A673 (cell line): ENCODE results near the gene SOX2. TPM values are rescaled to one million over a fixed set of nuclear protein-coding genes. Genes with fewer than 3 reads are reported as not detected.

Experiments used
- BruUV-seq: library from RNA; stranded (reverse); fragments of 400-500 nt; replicated peaks from 2 replicates; lab custom pipeline; 2021; lab: Mats Ljungman, UMichigan
- CTCF ChIA-PET: fragments of 300-600 bp; sonication (Branson Sonifier 250); formaldehyde crosslinking; loops from one replicate; lab custom pipeline; 2022; ENCODE audit warnings: antibody characterized with exemption; lab: Charles Lee
- POLR2A ChIA-PET: fragments of 300-600 bp; sonication (Branson Sonifier 250); formaldehyde crosslinking; loops from one replicate; lab custom pipeline; 2022; ENCODE audit warnings: antibody characterized with exemption; ENCODE audit not compliant: low non-redundant PET; lab: Charles Lee
- DNase-seq: peaks from one replicate; pipeline ENCODE4 v3.0.0-alpha.2; 2015; ENCODE audit warnings: low spot score
- H3K27ac ChIP-seq: fragments of 200-600 bp; sonication (generic); 2 replicates; pipeline ENCODE4 v1.5.1; 2016; ENCODE audit warnings: mixed run types, low read depth, mild to moderate bottlenecking, mixed read lengths, antibody characterized with exemption, low read length; ENCODE audit not compliant: poor library complexity, severe bottlenecking
- H3K27me3 ChIP-seq: fragments of 200-600 bp; sonication (generic); replicated peaks from 2 replicates; pipeline ENCODE4 v1.6.1; 2017; ENCODE audit warnings: mixed run types, low read depth, mild to moderate bottlenecking, mixed read lengths, antibody characterized with exemption, low read length; ENCODE audit not compliant: insufficient read depth, poor library complexity
- H3K36me3 ChIP-seq: fragments of 200-600 bp; sonication (generic); 2 replicates; pipeline ENCODE4 v1.6.1; 2016; ENCODE audit warnings: mixed run types, mild to moderate bottlenecking, mixed read lengths, antibody characterized with exemption, low read length; ENCODE audit not compliant: insufficient read depth, poor library complexity, severe bottlenecking
- H3K4me1 ChIP-seq: fragments of 200-600 bp; sonication (generic); 2 replicates; pipeline ENCODE4 v1.6.1; 2017; ENCODE audit warnings: mixed run types, mild to moderate bottlenecking, mixed read lengths, antibody characterized with exemption, low read length; ENCODE audit not compliant: insufficient read depth, poor library complexity, severe bottlenecking
- H3K4me3 ChIP-seq: fragments of 200-600 bp; sonication (generic); 2 replicates; pipeline ENCODE4 v1.5.1; 2016; ENCODE audit warnings: low read depth, mixed run types, mild to moderate bottlenecking, mixed read lengths, low read length; ENCODE audit not compliant: poor library complexity, severe bottlenecking
- H3K9me3 ChIP-seq: fragments of 200-600 bp; sonication (generic); 2 replicates; pipeline ENCODE4 v1.6.1; 2016; ENCODE audit warnings: mixed run types, low read depth, mild to moderate bottlenecking, mixed read lengths, antibody characterized with exemption, low read length; ENCODE audit not compliant: poor library complexity, severe bottlenecking
- CTCF ChIP-seq: fragments of 300-800, 200-600 bp; sonication (generic); conservative IDR thresholded peaks from 2 replicates; pipeline ENCODE4 v1.5.1; 2017; ENCODE audit warnings: low read depth, mild to moderate bottlenecking, antibody characterized with exemption, low read length, moderate library complexity, mixed read lengths
- EZH2 ChIP-seq: fragments of 200-600 bp; sonication (generic); IDR thresholded peaks from 2 replicates; pipeline ENCODE4 v1.6.1; 2017; ENCODE audit warnings: borderline replicate concordance, low read depth, mild to moderate bottlenecking, mixed read lengths, antibody characterized with exemption, low read length; ENCODE audit not compliant: poor library complexity, severe bottlenecking
- intact Hi-C: fragments of 100-400 bp; cut with micrococcal nuclease; formaldehyde crosslinking; loops from one replicate; pipeline ENCODE4 v1.10.0; 2022; ENCODE audit not compliant: unreplicated experiment
- total RNA-seq: library from RNA; stranded (reverse); gene quantifications from 2 replicates; pipeline ENCODE4 v1.2.3, GENCODE V29; 2021

Gene SOX2
- total RNA-seq, 1 experiment from 2014 or later = 62.0 TPM

GRCh38 chr3:181715571-181716340 is 4.0 kb downstream of the SOX2 start:
- peak; percentile 76 for DNase-seq
- peak overlapping the region; percentile 86 for H3K27ac ChIP-seq
- TF ChIP-seq EZH2 = no peak
- no peak for TF ChIP-seq CTCF
- H3K4me3 ChIP-seq = peak overlapping the region; percentile 78
- peaks cover 28% of the 10 kb centered on the region for H3K4me1 ChIP-seq
- ChIA-PET POLR2A (no interaction called here), CTCF (no interaction called here)
- no peaks in the 10 kb centered on the region for H3K9me3 ChIP-seq
- intact Hi-C loops = loop anchor here (5.0 to 10.0 kb wide), 2 partner anchors 407 to 649 kb away; no protein-coding TSS in a partner anchor
- H3K36me3 ChIP-seq = peaks cover 6% of the 10 kb centered on the region
- no TSS peak for BruUV-seq
- no peaks in the 10 kb centered on the region for H3K27me3 ChIP-seq

- TF ChIP-seq CTCF = no peak
- no peak for TF ChIP-seq EZH2
- H3K27me3 ChIP-seq = no peaks in the 10 kb centered on the region
- no peaks in the 10 kb centered on the region for H3K9me3 ChIP-seq
- intact Hi-C loops = loop anchor here (5.0 to 10.0 kb wide), 2 partner anchors 405 to 648 kb away; no protein-coding TSS in a partner anchor
- POLR2A ChIA-PET = no interaction called here
- H3K36me3 ChIP-seq = peaks cover 6% of the 10 kb centered on the region
- BruUV-seq = no TSS peak
- CTCF ChIA-PET = interaction anchor here (0.6 to 0.8 kb wide), 2 partner anchors 15 to 799 kb away, joined by 4 read pairs; no protein-coding TSS in a partner anchor
- H3K4me1 ChIP-seq = peaks cover 26% of the 10 kb centered on the region
- peak; percentile 70 for DNase-seq
- peak overlapping the region; percentile 86 for H3K27ac ChIP-seq
- peak overlapping the region; percentile 78 for H3K4me3 ChIP-seq
Observed at GRCh38 chr3:181716966-181717365, 5.2 kb downstream of the SOX2 start.

- ChIA-PET CTCF (interaction anchor here (0.8 kb wide), 1 partner anchor 15 kb away, joined by 4 read pairs; no protein-coding TSS in a partner anchor), POLR2A (no interaction called here)
- TF ChIP-seq CTCF = no peak
- TF ChIP-seq EZH2 = no peak
- Histone ChIP-seq H3K9me3 (no peaks in the 10 kb centered on the region), H3K4me1 (peaks cover 27% of the 10 kb centered on the region), H3K27ac (peak overlapping the region; percentile 86), H3K27me3 (no peaks in the 10 kb centered on the region), H3K4me3 (peak overlapping the region; percentile 78), H3K36me3 (peaks cover 6% of the 10 kb centered on the region)
- intact Hi-C loops = loop anchor here (5.0 to 10.0 kb wide), 2 partner anchors 405 to 647 kb away; no protein-coding TSS in a partner anchor
- no peak for DNase-seq
- no TSS peak for BruUV-seq
Observed at GRCh38 chr3:181717549-181718171, 5.9 kb downstream of the SOX2 start.
